Right renal cortex interstitium (tissue), 3 donors: ENCODE measurements around the gene RNASEH2B. TPM values are rescaled to one million over a fixed set of nuclear protein-coding genes. Genes with fewer than 3 reads are reported as not detected.
A peak's percentile ranks its signal among the peaks of the same experiment; 100 is the strongest.

Experiments
- DNase-seq, 3 donors: peaks; one replicate each; pipeline ENCODE4 v3.0.0-alpha.2; 2013; ENCODE audit warnings: low read depth in 3 of 3, low spot score in 2 of 3
- polyA plus RNA-seq, 3 donors: library from polyadenylated mRNA; unstranded; fragments of 120-200 nt; gene quantifications; one replicate each; pipeline ENCODE4 v1.2.1, GENCODE V29; 2013; ENCODE audit not compliant: insufficient read length in 3 of 3

The RNASEH2B gene, protein sequence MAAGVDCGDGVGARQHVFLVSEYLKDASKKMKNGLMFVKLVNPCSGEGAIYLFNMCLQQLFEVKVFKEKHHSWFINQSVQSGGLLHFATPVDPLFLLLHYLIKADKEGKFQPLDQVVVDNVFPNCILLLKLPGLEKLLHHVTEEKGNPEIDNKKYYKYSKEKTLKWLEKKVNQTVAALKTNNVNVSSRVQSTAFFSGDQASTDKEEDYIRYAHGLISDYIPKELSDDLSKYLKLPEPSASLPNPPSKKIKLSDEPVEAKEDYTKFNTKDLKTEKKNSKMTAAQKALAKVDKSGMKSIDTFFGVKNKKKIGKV
- polyA plus RNA-seq, result 10 to 100 TPM; 59.7 to 69.9 (median 63.0) TPM

DNA sequence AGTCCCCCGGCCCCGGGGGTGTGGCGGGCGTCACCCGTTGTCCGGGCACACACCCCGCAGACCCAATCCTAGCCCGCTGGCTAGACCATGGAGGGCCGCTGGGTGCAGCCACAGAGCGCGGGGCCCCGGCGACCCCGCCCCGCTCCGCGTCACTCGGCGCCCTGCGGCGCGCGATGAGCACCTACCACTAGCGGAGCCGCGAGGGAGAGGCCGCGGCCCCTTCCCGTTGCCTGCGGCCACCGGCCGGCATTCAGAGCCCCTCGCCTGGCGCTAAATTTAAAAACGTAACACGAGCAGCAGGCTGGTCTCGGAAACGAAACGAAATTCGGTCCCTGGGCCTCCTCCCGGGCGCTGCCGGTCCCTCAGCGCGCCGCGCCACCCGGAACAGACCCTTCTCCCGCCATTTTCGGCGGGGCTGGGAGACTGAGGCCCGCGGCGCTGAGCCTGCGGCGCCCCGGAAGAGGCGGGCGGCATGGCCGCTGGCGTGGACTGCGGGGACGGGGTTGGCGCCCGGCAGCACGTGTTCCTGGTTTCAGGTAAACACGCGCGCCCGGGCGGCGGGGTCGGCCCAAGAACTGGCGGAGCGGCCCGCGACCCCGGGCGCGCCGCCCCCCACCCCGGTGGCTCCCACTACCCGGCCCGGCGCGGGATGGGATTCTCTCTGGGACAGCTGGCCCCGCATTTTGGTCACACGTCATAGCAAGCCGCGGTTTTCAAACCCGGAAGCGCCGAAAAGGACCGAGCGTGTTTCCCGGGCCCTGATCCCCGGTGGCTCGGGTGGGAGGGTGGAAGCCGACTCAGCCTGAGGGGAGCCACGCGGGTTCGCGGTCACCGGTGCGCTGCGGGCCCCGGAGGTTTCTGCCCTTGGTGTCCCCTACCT is at the start of gene RNASEH2B:
RNASEH2B (plus strand) TSS at position 187 of the 880 bp plus-strand sequence; CDS start at position 473, 286 bp downstream.
- peak in 2 of 3 donors; percentile 33 to 40 for DNase-seq

DNA sequence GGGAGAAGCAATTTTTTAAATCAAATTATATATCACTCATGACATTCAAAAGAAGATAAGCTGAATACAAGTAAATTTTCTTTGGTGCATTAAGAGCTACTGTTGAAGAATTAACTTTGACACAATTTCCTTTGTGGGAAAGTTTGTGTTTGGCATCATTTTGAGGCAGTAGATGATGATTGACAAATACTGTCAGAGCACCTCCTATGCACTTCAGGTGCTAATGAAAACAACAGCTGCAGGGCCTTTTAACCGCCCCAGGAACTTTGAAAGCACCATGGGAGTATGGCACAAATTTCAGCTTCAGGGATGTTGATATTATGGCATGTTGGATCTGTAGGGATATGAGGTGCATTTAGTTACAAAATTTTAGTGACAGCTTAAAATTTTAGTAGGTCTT is 45.1 kb upstream of the RNASEH2B start:
- no peak for DNase-seq

DNA sequence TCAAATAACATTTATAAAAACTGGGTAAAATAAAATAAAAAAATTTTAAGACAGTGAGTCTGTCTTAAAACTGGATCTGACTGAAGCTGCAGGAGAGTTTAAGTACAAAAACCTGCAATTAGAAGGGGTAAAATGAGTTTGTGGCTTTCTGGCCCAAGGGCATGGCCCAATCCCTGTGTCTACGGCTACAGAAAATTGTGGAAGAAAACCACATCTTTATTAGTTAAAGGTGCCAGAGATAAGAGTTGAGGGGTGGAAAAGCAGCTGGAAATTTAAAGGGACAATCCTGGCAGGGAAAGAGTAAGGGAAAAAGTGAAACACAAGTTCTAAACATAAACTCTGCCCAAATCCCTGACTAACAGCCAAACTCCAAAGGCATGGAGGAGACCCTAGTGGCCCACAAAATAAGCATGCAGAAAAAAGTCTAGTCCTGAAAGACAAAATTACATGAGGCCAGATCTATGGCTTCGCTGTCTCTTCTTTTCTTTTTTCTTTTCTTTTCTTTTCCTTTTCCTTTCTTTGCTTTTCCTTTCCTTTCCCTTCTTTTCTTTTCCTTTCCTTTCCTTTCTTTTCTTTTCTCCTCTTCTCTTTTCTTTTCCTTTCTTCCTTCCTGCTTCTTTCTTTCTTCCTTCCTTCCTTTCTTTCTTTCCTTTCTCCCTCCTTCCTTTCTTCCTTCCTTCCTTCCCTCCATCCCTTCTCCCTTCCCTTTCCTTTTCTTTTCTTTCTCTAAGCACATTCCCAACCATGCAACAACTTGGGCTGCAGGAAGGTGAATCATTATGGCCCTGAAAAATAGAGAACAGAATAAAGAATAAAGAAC is 42.6 kb upstream of the RNASEH2B start:
- no peak for DNase-seq

DNA sequence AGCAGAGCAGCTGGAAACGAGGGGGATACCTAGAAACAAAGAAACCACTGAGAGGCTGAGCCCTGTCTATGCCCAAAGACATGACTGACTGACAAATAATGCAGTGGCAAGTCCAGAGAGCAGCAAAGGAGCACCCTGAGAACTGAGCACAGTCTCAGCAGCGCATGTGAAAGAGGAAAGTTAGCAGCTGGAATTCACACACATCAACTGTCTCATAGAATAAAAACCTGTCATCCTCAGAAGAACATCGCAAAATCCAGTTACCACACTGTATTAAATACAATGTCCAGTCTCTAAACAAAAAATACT is 42.0 kb upstream of the RNASEH2B start:
- DNase-seq, result no peak

DNA sequence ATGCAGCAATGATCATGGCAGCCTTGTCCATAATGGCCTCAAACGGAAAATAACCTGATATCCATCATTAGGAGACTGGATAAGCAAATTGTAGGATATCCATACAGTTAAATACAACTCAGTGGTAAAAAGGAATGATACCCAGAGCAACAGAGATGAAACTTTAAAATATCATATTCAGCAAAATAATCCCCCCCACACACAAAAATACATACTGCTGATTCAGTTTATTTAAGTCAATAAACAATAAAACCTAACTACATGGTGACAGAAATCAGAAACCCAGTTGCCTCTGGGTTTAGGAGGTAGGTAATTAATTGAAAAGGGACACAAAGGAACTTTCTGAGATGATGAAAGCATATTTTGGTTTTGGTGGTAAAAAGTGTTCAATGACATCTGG is 38.2 kb upstream of the RNASEH2B start:
- DNase-seq, result no peak

DNA sequence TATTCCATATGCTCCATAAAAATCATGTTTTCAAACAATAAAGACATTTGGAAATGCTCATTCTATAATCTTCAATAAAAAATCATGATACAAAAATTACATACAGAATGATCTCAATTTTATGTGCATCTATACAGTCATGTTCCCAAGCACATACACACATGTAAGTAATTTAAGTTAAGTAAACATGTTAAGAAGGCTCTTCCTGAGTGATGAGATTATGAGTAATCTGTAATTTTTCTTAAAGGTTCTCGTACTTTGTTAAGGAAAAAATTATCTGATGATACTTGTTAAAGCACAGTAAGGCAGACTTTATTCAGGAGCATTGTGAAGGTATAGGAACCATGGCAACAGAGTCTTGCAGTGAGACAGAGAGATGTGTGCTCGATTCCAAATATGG is 36.1 kb upstream of the RNASEH2B start:
- DNase-seq, result no peak

DNA sequence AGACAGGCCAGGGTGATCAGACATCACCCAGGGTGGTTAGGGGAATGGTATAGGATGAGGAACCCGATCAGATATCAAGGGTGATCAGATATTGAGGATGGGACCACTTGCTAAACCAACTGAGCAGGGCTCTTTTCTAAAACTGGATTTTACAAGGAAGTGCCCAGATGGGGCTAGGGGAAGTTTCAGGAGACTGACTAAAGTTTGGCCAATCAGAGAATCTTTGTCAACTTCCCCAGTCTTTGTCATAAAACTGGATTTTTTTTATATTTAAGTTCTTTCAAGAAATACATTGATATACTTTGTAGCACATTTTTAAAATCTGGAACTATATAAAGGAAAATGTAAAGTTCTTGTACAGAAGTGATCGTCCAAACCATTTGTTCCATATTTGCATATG is 35.6 kb upstream of the RNASEH2B start:
- no peak for DNase-seq

DNA sequence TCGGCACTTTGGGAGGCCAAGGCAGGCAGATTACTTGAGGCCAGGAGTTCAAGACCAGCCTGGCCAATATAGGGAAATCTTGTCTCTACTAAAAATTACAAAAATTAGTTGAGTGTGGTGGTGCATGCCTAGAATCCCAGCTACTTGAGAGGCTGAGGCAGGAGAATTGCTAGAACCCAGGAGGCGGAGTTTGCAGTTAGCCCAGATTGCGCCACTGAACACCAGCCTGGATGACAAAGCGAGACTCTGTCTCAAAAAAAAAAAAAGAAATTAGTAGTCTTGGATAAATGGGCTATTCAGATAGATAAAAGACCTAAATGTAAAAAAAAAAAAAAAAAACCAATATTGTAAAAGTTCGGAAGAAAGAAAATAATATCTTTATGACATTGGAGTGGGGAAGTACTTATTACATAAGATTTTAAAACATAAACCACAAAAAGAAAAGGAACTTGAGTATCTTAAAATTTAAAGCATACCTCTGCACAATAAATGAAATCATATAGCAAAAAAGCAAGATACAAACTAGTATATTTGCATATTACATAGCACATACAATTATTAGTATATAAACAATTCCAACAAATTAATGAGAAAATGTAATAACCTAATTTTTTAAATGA is 26.7 kb upstream of the RNASEH2B start:
- no peak for DNase-seq

DNA sequence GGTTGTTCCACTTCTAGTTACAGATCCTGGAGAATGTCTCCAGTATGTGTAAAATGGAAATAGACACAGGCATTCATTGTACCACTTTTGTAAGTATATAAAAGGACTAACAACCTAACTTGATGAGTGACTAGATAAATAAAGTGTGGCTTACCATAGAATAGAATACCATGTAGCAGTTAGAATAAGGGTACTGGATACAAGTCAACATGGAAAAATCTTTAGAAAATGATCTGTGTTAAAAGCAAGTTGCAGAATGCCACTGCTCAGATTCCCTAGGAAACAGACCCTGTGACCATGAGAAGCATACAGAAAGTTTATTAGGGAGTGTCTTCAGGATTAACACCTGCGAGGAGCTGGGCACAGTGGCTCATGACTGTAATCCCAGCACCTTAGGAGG is 25.9 kb upstream of the RNASEH2B start:
- no peak for DNase-seq

DNA sequence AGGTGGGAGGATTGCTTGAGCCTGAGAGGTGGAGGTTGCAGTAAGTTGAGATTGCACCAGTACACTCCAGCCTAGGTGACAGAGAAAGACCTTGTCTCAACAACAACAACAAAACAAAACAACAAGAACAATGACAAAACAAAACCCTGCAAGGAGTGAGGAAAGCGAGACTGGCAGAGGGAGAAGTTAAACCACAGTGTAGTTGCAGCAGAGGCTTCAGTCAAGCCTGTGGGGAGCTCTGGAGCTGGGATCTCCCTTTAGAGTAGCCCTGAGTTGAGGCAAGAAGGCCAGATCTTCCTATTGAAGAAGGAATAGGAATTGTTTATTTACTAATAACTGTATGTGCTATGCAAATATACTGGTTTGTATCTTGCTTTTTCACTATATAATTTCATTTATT is 25.3 kb upstream of the RNASEH2B start:
- DNase-seq, result no peak

DNA sequence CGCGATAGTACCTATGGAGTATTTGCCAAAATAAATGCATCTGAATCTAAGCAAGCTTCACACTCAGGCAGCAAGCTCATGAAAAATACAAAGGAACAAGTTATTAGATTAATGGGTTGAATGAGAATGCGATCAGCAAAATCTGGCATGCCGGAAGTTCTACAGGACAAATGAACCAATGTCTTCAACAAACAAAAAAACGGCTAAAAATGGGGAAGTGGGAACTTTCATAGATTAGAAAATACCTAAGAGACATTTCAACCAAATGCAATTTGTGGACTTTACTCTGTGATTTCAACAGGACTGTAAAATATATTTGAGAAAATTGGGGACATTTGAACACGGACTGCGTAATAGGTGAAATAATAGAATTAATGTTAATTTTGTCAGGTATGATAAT is 22.4 kb upstream of the RNASEH2B start:
- no peak for DNase-seq

DNA sequence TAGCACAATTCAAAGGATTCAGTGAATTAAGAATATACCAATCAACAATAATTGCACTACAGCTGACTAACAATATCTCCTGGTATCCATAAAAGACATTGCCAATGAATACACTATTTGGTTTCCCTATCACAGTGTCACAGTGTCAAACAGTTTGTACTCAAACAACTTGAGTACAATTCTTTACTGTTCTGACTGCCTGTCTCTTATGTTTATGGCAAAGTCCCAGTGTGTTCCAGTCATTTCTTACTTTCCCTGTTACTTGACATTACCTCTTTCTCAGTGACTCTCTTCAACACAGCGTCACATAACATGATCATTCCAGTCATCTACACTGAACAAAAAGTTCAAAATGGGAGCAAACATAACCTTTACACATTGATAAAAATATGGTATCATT is 21.2 kb upstream of the RNASEH2B start:
- no peak for DNase-seq

DNA sequence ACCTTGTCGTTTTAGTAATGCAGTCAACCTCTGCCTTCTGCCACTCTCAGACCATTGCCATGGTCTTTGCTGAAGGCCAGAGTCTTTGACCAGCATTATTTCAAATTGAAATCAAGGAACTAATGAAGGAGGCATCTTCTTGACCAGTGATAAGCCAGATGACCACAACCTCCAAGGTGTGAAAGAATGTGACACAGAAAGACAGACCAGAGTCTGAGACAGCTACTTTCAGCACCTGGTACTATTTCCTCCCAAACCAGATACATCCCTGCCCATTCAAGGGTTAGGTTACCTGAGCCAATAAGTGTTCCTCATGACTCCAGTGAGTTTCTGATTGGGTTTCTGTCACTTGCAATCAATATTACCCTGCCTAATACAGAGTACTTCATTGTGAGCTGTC is 20.3 kb upstream of the RNASEH2B start:
- no peak for DNase-seq

DNA sequence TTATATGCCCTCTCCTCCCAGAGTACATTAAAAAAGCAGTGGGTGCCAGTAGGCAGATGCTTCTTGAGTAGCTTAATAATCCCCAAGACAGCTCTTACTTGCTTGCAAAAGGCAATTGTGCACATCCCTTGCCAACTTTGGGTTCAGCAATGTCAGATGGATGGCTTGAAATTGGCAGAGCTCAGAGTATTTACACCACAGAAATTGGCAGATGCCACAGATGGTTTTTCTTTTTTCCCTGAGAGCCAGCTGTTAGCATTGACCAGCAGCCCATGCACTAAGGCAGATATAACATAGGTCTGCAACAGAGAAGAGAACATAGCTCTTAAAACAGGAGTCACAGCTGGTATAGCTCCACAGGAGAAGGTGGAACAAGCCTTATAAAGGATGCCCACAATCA is 18.4 kb upstream of the RNASEH2B start:
- DNase-seq, result no peak

DNA sequence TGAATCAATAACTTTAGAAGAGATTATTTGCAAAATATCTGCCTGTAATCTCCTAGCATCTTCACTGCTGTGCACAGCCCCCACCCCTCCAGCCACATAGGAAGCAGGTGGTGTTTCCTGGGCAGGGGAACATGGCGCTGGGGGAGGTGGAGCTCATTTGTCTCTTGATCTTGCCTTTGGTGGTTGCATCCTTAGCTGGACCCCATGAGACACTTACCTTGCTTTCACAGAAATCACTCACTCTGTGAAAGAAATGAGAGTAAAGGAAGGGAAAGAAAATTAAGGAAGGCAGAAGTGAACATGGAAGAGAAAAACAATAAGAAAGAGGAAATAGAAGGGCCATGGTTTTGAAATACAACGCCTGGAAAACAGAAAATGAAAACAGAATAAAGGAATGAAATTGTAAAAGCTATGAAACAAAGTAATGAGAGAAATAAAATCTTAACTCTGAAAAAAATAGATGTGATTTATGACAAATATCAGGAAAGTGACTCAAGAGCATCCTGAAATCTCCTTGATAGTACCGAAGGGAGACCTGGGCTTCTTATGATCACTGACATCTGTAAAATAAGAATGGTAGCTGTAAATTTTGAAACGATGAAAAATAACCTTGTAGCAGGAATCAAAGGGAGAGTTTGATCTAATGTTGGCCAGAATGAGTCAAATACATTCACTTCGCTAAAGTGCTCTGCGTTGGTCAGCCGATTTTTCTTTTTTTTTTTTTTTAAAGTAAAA is 17.2 kb upstream of the RNASEH2B start:
- DNase-seq, result no peak

DNA sequence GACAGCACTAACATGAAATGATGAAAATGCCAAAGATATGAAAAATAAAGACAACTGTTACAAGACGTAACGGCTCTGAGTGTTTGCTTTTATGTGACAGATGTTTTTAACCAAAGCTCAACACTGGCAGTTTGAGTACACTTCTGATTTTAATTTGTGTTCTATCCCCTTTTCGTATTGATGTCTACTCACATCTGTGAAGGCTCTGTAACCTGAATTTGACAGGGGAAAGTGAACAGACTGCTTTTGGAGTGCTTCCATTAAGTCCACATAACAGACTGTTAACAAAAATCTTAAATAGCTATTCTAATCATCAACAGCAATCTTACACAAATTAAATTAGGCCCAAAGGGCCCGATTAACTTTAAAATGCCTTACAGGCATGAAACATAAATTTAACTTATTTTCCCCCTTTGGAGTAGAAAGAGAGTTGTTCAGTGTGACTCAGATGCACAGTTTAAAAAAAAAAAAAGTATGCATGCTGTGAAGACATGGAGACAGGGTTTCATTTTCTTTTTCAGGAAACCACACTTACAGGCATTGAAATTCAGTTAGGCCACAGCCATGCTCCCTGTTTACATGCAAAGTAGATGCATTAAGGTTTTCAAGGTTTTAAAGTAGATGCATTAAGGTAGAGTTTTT is 16.3 kb upstream of the RNASEH2B start:
- DNase-seq, result peak in 2 of 3 donors; percentile 44 to 48

DNA sequence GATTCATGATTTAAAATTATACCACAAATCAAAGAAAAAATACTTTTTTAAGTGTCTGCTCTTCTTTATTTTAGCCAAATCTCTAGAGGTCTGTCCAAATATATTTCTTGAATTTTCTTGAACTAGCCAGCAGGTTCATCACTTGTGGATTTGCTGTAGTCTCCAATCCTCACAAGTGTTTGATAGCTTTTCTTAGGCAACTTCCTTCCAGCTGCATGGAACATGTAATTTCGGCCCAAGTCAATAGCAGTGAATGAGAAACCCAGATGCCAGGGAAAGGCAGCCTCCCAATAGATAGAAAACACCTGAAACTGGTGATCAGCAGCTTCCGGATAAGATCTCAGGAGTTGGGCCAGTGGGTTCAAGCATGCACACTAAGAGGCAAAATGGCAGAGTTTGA is 15.6 kb upstream of the RNASEH2B start:
- no peak for DNase-seq

DNA sequence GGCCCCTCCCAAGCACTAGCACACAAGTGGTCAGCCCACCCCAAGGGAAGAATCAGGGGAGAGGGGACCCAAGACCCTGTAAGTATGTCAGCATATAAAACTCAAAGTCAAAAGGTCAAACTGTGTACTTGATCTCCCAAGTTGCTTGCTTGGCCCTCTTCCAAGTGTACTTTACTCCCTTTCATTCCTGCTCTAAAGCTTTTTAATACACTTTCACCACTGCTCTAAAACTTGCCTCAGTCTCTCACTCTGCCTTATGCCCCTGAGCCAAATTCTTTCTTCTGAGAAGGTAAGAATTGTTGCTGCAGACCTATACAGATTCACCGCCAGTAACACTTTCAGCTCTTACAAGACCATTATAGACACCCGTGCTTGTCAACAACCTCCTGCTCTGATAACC is 15.1 kb upstream of the RNASEH2B start:
- DNase-seq, result no peak

DNA sequence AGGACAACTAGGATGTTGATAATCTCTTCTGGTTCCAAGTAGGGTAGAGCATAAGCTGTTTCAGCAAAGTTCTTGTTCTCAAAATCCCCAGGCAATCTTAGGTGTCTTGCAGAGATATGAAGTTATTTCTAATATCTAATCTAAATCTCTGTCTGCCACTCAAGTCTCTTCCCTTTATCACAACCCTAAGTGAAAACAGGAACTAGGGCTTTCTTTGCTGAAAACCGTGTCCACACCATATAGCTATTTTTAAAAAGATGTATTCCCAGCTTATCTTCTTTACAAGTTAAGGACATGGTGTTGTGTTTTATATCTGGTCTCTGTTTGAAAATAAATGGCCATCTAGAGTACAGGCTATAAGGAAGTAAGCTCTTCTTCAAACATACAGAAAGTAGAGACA is 11.3 kb upstream of the RNASEH2B start:
- DNase-seq, result no peak

DNA sequence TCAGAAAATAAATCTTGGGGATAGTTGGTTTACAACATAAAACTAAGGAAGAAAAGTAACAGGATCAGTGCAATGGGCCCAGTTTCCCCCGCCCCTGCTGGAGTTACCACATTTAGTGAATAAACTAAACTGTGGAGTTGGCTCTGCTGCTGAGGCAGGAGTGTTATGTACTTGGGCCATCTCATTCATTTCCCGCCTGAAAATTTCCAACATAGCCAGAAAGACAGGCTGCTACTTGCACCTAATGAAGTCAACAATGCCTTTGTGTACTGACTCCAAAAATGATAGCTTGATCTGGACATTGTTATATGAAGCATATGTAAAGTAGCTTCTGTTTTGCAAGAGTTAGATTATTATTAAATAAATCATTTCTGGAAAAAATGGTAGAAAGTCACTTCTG is 7.9 kb upstream of the RNASEH2B start:
- no peak for DNase-seq
